Activated CD4-positive, alpha-beta T cell treated with anti-CD3 and anti-CD28 coated beads, Interleukin-10, Interleukin-2, amounts not matched to agents 100 ng/mL and 50 ng/mL, durations not matched to agents 16 hours and 8 hours (primary cell): ENCODE results near the gene RELN.
"Not testable (repeated sequence)": the region's sequence is repeated elsewhere in the genome, so short reads cannot be mapped to it uniquely, and the experiment has no call there.

Experiments used
- DNase-seq: peaks from one replicate; pipeline ENCODE4 v3.0.0-alpha.2; 2020

Gene RELN

DNA sequence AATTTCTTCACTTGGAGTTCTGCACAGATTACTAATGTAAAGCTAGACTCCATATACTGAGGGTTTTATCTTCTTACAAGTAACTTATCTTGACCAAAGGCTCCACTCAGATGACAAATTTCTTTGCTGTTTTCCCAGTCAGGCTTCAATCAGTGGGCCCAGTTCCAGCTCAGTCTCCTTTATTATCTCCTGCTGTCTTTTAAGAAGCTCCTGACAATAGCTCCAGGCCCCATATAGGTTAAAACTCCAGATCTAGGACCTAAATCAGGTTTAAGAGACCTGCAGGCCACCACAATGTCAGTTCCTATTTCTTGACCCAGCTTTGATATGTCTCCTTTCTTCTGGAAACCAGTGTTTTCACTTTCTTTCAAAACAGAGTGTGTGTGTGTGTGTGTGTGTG is 165.2 kb downstream of the RELN start:
- DNase-seq = no peak

DNA sequence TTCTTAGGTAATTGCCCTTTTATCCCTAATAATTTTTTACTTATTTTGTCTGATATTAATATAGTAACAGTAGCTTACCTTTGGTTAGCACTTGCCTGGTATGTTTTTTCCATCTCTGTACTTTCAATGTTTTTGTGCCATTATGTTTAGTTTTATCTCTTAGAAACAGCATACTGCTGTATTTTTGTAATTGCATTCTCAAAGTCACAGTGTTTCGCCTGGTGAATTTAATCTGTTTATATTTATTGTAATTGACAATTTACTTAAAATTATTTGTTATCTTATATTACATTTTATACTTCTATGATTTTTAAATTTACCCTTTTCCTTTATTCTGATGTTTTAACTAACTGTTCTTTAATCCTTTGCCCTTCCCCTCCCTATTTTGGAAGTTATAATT is 166.4 kb downstream of the RELN start:
- DNase-seq = no peak

DNA sequence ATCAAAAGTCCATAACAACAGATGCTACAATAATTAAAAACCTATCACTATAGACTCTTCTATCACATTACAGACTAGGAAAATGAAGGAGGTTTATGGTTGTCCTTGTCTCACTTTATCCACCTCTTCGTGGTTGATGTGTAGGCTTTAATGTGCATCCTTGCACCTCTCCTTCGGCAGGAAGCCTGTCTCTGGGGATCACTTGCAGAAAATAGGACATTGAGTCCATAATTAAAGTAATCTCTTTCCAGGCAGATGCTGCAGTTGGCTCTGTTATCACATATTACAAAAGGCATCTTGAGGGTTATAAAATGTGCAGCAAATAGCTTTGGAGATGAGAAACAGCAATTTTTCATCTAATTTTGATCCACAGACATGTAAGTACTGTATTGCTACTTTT is 168.4 kb downstream of the RELN start:
- no peak for DNase-seq

DNA sequence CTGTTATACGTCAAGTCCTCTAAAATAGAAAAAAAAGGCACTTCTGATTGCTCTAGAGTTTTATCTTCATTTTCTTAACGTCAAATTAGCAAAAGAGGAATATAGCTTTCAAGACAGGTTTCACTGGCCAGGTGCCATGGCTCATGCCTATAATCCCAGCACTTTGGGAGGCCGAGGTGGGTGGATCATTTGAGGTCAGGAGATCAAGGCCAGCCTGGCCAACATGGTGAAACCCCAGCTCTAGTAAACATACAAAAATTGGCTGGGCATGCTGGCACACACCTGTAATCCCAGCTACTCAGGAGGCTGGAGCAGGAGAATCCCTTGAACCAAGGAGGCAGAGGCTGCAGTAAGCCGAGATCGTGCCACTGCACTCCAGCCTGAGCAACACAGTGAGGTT is 173.5 kb downstream of the RELN start:
- not testable (repeated sequence) for DNase-seq

DNA sequence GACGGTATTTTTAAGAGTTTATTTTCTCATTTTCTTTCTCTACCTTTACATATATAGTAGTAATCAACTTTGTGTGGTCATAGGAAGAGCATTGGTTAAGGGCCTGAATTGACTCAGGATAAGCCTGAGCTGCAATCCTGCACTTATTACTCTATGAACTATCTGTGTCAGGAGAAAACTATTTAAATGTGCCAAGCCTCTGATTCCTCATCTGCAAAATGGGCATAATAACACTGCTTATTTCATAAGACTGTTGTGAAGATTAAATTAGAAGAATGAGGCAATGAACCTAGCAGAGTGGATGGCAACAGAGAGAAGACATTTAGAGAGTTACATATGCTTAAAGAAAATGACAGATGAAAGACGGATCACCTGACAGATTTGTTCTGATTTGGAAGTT is 175.5 kb downstream of the RELN start:
- DNase-seq = no peak

DNA sequence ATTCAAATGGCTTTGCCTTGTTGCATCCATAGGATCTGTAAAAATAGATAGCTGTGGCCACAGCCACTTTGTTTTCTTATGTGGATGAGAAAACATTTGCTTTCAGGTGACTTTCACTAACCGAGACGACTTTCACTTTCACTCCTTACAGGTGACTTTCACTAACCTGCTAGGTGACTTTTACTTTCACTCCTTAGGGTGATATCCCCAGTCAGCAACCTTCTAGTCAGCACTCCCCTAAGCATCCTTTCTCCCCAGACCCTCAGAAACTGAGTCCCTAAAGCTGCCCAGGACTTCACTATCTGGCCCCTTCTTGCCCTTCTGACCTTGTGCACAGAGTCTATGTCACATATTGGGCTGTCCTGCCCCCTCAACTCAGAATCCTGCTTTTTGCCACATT is 177.5 kb downstream of the RELN start:
- DNase-seq = peak; percentile 15

DNA sequence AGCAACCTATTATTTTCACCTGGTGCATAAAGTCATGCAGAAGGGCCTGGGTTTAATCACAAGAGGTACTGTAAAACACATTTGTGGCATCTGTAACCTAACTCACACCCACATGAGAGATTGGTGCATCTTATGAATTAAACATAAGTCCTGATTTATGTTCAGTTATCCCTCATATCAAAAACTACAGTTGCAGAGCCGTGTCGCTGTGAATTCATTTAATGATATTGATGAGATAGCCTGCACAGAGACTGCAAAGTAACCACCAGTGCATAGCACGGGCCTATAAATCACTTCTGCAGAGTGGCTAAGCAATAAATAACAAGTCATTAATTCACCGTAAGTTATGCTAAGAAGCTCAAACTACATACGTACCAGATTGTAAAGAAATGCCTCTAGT is 178.2 kb downstream of the RELN start:
- no peak for DNase-seq

DNA sequence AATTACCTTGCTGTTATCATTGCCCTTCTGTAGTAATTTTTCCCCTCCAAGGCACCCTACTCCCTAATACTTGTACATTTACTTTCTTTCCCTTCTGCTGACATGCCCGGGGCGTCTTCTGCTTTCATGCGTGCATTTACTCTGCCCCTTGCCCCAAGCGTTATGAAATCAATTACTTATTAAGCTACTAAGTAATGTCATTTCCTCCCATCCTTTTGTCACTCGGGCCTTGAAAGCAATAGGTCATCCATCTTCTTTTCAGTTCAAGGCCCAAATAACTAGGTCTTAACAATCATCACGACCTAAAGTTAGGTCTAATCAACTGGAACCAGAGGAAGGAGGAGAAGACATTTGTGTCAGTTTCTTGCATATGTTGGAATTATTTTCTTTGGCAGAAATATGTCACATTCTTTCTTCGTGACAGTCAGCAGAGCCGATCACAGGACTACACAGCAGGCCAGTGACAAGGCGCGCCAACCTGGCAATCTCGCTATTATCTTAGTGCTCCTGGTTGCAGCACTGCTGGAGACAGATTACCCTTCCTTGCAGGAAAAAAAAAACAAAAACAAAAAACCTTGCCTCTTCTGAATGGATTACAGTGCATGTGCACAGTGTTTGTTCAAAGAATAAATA is 179.2 kb downstream of the RELN start:
- no peak for DNase-seq

DNA sequence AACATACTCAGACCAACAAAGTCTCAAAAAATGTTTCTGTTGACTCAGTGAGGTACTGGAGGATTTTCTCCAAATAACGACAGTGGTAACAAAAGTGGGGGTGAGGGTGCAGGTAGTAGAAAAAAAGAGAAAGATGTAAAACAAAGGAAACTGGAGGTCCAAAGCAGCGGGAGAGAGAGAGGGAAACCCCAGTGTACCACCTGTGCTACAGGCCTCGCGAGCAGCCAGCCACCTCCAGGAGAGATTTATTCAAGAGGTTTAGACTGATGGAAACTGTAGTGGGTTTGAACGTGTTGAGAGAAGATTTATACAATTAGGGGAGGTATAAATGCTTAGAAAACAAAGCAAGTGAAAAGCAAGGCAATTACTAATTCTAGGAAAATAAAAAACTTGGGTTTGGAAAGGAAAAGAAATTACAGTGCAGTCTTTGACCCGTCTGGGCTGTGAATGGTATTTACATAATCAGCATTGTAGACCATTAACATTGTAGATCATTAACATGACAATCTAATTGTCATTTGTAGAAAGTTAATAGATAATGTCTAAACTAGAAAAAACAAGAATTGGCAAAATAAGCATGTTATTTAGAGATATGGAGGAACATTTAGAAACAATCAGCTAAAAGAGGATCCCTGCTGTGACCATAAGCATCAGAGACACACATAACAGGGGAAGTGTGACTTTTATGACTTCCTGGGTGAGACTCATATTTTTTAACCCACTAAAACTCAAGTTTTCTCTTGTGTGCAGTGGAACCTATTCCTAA is 180.0 kb downstream of the RELN start:
- DNase-seq = no peak

DNA sequence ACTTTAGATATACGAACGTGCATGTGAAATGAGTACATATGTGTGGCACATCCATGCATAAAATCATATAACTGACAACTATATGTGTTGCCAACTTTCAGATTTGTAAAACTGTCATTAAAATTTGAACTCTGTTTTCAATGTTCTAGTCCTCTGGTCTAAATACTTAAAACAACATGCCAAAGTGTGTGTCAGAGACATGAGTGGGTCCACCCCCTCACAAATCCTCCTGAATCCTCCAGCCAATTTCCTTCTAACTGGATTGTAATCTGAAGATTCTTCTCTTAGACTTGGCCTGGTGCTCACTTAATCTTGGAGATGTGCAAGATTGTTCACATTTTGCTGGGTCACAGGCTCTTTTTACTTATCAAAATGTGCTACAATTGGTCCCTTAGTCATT is 184.1 kb downstream of the RELN start:
- no peak for DNase-seq

DNA sequence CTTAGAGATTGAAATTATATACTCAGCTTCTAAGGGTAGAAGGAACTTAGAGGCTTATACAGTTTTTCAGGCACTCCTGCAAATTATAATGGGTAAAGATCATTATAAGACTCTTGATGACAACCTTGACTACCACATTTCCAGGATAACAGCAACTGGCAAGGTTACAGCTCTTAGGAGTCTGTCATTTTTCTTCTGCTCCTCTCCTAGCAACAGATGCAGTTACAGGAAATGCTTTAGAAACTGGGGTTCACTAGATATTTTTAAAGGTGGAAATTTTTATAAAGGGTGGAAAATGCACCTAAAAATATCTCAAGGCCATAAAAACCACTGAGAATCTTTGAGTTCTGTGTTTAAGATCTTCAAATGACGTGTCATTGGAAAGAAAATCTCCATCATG is 185.8 kb downstream of the RELN start:
- no peak for DNase-seq

DNA sequence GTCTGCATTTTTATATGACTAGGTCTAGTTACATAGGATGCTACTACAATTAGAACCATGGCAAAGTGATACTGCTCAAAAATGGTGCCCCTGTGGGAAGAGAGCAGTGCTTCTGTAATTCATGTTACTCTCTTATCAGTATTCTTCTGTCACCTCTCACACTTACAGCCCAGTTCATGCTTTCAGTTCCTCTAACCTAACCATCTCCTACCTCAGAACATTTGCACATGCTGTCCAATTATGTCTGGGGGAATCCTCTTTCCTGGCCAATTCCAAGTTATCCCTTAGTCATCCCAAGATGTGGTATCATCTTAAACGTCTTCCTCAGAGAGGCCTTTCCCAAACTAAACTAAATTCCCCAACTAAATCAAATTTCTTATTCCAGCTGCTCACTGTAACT is 190.2 kb downstream of the RELN start:
- no peak for DNase-seq

DNA sequence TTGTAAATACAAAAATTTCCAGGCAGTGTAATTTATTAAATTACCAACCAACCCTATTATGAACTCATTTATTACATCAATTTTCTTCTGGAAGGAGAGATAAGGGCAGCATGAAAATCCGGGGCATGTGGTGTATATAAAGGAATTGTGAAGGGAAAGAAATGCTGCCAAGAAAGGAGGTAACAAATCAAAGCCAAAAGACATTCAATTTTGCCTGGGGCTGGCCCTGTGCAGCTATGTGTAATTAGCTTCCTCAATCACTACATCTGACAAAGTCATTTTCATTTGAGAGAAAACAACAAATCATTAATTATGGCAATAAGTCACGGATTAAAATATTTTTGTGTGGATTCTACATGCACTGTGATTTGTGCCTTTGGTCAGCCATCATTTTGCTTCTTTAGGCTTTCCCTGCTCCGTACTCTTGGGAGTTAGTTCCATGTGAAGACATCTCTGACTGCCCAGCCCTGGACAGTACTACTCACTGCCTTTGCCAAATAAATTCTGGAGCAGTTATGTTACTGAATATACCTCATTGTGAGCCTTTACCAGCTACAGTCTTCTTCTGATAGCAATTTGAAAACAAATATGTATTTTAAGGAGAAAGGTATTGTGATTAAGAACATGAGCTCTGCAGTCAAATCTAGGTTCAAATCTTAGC is 191.7 kb downstream of the RELN start:
- no peak for DNase-seq

DNA sequence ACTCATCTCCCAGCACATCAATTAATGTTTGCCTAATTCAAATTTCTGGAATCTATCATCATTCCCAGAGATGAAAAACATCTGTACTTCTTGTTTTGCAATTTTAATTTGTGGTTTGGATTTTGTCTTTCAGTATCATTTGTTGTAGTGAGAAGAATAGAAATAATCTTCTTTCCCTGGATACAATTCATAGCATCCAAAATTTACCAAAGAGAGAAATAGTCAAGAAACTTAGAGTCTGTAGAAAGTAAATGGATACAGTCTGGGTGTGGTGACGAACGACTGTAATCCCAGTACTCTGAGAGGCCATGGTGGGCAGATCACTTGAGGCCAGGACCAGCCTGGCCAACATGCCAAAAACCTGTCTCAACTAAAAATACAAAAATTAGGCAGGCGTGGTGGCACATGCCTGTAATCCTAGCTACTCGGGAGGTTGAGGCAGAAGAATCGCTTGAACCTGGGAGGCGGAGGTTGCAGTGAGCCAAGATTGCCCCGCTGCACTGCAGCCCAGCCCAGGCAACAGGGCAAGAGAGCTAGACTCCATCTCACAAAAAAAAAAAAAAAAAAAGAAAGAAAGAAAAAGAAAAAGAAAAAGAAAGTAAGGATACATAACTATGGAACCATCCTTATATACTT is 193.0 kb downstream of the RELN start:
- DNase-seq = no peak

DNA sequence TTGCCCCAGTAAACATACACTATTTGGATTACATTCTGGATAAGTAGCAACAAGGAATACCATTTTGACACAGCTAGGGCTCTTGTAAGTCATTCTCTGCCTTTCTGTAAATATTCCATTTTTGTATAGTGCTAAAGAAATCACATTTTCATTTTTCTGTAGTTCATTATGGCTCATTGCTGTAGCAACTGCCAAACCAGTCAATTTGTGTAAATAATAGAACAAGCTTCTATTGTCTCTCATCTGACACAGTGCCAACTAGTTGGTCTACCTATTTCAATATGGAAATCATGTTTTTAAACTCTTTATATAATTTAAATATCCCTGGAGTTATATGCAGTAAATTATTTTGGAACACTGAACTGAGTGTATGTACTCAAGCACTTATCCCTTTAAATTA is 193.7 kb downstream of the RELN start:
- DNase-seq = no peak

DNA sequence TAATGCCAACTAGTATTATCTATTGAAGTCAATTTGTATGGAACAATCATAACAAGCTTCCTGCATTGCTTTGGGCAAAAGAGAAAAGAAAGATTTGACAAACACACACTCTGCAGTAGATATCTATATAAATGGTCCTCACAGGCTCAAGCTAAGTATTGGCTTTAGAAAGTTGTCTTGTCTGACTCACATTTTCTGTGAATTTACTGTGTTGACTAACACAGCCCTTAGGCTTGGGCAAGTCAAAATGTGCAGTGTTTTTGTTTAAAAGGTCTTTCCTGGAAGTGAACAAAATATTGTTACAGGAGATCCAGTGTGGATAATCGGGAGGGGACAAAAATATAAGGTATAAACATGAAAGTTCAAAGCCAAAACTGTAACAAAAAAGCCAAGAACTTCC is 194.4 kb downstream of the RELN start:
- no peak for DNase-seq

DNA sequence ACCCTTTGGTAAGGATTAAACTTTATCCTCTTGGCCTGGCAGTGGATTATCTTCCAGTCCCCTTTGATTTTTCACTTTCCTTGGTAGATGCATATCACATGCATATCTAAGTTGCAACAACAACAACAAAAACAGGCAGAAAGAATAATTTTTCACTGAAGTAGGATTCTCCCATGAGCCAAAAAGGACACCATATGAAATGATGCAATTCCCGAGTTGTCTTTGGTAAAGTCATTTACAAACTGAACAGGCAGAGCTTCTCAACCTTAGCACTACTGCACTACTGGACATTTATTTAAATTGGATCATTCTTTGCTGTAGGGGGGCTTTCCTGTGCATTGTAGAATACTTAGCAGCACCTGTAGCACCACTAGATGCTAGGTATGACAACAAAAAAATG is 195.0 kb downstream of the RELN start:
- no peak for DNase-seq

DNA sequence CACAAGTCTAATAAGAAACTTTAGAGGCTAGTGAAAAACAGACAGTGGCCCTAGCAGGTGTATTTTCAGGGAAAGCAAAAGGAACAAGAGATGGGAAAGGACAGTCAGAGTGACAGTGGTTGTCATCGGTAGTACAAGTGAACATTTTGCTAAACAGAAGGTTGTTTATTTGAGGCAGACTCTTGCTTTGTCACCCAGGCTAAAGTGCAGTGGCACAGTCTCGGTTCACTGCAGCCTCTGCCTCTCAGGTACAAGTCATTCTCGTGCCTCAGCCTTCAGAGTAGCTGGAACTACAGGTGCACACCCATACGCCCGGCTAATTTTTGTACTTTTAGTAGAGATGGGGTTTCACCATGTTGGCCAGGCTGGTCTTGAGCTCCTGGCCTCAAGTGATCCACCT is 195.8 kb downstream of the RELN start:
- no peak for DNase-seq

DNA sequence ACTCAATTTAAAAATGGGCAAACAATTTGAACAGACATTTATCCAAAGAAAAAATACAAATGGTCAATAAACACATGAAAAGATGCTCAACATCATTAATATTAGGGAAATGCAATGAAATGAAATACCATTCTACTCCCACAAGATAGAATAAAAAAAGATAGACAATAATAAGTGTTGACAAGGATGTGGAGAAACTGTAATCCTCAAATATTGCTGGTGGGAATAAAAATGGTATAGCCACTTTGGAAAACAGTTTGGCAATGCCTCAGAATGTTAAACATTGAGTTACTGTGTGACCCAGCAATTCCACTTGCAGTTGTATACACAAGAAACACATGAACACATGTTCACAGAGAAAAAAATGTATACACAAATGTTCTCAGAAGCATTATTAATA is 197.6 kb downstream of the RELN start:
- DNase-seq = no peak

DNA sequence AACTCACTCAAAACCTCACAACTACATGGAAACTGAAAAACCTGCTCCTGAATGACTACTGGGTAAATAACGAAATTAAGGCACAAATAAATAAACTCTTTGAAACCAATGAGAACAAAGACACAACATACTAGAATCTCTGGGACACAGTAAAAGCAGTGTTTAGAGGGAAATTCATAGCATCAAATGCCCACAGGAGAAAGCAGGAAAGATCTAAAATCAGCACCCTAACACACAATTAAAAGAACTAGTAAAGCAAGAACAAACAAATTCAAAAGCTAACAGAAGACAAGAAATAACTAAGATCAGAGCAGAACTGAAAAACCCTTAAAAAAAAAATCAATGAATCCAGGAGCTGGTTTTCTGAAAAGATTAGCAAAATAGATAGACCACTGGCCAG is 202.4 kb downstream of the RELN start:
- not testable (repeated sequence) for DNase-seq

DNA sequence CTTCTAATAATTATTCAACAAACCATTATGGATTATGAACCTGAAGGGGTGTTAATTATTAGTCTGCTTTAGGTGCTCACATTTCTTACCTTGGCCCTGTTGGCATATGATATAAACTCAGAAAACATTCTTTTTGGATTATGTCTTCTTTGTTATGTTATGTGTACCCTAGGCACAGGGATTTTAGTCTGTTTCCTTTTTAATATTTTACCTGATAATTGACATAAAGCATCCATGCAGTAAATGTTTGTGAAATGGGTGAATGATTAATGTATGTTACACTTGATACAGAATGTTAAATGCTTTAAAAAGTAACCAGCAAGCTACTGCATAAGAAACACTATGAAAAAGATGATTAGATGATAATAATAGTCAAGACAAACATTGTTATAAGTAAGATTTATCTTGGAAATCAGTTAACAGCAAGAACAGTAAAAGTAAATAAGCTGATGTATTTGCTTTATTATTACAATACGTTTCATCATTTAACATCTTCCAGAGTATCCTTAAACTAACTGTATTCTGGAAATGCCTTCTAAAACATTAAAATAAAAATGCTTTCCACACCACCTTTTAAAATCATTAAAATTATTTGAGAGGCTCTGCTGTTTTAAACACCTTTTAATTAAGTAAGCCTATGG is 204.7 kb downstream of the RELN start:
- no peak for DNase-seq

DNA sequence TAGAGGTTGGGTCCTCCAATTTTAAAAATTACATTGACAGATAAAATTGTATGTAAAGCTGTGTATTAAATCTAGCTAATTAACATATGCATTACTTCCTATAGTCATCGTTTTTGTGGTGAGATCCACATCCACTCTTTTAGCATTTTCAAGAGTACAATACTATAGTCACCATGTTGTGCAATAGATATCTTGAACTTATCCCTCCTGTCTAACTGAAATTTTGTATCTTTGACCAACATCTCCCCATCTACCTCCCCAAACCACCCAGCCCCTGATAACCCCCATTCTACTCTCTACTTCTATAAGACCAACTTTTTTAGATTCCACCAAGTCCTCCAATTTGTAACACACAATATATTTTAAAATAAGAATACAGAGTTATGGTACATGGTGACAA is 208.0 kb downstream of the RELN start:
- no peak for DNase-seq

DNA sequence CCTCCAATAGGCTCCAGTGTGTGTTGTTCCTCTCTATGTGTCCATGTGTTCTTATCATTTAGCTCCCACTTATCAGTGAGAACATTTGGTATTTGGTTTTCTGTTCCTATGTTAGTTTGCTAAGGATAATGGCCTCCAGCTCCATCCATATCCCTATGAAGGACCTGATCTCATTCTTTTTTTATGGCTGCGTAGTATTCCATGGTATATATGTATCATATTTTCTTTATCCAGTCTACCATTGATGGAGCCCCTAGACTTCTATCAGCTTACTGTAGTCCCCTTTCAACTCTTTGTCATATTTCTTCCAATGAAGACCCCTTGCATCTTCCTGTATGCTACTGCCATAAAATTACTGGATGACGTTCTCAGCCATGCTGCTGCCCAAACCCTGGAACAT is 208.9 kb downstream of the RELN start:
- DNase-seq = not testable (repeated sequence)
